ENCODE measurements around the gene MAP2K2.
A peak's percentile ranks its signal among the peaks of the same experiment; 100 is the strongest.

DNA sequence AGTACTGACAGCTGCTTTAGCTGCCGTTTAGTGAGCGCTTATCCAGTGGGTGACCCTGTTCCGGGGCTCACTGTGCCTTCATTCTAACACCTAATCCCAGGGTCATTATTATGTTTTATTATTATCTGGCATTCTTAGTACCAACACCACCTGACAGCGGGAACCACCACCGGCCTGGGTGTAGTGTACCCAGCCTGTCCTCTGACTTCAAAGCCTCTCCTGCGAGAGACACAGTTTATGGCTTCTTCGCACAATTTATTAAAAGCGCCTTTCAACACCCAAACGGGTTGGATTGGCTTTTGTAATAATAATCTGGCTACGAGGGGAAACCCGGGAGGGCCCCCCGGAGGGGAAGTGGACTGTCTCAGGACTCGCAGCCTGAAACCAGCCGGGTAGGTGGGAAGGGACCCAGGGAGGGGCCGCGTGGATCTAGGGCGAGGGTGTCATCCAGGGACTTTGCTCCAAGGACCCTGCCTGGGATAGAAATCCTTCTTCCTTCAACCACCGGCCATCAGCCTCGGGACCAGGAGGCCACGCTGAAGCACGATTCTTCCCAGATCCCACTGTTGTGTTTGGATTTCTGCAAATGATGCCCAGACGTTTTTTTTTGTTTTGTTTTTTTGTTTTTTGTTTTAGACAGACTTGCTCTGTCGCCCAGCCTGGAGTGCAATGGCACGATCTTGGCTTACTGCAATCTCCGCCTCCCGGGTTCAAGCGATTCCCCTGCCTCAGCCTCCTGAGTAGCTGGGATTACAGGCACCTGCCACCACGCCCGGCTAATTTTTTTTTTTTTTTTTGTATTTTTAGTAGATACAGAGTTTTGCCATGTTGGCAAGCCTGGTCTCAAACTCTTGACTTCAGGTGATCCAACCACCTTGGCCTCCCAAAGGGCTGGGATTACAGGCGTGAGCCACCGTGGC, 55.6 kb downstream of the MAP2K2 start:
- TF ChIP-seq POLR2A (IDR thresholded peaks at IDR 0.05) = peak; percentile 37
- TF ChIP-seq, protein P1, sequence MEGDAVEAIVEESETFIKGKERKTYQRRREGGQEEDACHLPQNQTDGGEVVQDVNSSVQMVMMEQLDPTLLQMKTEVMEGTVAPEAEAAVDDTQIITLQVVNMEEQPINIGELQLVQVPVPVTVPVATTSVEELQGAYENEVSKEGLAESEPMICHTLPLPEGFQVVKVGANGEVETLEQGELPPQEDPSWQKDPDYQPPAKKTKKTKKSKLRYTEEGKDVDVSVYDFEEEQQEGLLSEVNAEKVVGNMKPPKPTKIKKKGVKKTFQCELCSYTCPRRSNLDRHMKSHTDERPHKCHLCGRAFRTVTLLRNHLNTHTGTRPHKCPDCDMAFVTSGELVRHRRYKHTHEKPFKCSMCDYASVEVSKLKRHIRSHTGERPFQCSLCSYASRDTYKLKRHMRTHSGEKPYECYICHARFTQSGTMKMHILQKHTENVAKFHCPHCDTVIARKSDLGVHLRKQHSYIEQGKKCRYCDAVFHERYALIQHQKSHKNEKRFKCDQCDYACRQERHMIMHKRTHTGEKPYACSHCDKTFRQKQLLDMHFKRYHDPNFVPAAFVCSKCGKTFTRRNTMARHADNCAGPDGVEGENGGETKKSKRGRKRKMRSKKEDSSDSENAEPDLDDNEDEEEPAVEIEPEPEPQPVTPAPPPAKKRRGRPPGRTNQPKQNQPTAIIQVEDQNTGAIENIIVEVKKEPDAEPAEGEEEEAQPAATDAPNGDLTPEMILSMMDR (IDR thresholded peaks at IDR 0.05) = no peak
- peak in 2 of 3 donors; percentile 52 to 54 for TF ChIP-seq POLR2AphosphoS5 (IDR thresholded peaks at IDR 0.05)
- TF ChIP-seq EP300 (IDR thresholded peaks at IDR 0.05; ENCODE audit: low read depth) = no peak
